HG03342 (cell line): Measurements from ENCODE around the gene DBN1.

Experiments
- ATAC-seq: cut with Tn5 transposase; IDR thresholded peaks from one replicate; pipeline ENCODE4 v1.9.1; 2021; ENCODE audit warnings: mild to moderate bottlenecking, moderate library complexity; ENCODE audit not compliant: unreplicated experiment

The DBN1 gene

GRCh38 chr5:177445917-177446199, 27.6 kb downstream of the DBN1 start:
- ATAC-seq: no peak

DNA sequence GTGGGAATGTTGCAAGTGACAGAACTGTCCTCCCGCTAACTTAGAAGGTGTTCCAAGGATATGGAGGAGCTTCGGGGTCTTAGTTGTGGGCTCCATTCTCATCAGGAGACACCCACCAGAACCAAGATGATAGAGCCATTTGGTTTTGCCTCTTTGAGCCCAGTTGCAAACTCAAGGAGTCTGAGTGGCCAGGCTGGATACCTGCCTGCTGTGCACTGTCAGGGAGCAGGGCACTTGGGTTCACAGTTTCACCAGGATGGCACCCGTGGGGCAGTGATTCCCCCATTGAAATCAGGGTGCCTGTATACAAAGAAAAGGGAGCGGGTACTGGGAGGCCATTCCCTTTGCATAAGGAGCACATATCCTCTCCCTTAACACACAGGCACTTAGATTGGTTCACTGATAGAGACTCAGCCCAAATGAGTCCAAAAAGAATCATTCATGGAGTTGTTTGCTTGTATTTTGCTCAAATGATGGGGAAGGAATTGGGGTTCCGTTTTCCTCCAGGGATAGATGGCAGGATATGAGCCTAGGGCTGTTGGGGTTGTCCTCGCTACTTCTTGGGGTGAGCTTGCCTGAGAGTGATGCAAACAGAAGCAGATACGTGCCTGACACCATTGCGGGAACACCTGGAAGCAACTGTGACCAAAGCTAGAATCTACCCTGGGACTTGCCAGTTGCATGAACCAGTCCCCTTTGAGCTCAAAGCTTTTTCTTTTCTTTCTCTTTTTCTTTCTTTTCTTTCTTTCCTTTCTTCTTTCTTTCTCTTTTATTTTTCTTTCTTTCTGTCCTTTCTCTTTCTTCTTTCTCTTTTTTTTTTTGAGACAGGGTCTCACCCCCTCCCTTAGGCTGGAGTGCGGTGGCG, 28.1 kb downstream of the DBN1 start:
- no peak for ATAC-seq

DNA sequence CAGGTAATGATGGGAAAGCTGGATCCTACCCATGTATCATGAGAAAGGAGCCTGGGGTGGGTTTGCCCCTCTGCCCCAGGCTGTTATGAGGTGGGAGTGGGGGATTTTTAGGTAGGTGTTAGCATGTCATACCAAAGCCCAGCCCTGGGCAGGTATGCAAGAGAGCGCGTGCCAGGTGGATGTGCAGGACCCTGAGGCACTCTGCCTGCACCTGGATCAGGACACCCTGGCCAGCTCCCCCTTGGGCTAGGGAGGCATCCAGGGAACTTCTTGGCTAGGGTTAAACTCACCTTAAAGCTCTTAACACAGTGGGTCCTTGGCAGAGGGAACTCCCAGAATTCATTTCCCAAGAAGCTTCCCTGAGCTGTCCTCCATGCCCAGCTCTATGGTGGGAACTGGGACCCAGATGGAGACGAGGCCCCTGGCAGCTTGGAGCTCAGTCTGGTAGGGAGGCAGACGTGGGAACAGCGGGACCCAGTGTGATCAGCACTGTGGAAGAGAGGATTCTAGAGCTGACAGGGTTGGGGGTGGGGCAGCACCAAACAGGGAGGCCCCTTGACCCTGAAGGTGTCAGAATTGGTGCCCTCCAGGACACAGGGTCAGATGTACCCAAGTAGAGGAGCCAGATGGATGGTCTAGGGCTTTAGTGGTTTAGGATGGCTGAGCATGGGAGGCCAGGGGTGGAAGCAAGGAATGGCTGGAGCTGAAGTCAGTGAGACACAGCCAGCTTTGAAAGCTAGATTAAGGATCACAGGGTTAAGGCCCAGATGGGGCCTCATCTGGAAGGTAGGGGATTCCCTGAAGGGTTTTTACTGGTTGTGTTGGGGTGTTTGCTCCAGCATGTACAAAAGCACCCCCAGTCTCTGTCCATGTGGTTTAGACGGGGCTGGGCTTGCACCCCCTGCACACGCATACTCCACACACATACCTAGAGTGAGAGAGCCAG, 29.1 kb downstream of the DBN1 start:
- ATAC-seq: no peak

GRCh38 chr5:177443144-177443983, 30.1 kb downstream of the DBN1 start:
- ATAC-seq: no peak

- no peak for ATAC-seq
Measured at GRCh38 chr5:177442066-177442826, 31.2 kb downstream of the DBN1 start.

GRCh38 chr5:177440990-177441780, 32.2 kb downstream of the DBN1 start:
- no peak for ATAC-seq

- no peak for ATAC-seq
Measured at GRCh38 chr5:177440211-177440989, 33.0 kb downstream of the DBN1 start.

GRCh38 chr5:177439518-177440053, 33.8 kb downstream of the DBN1 start:
- ATAC-seq: no peak

DNA sequence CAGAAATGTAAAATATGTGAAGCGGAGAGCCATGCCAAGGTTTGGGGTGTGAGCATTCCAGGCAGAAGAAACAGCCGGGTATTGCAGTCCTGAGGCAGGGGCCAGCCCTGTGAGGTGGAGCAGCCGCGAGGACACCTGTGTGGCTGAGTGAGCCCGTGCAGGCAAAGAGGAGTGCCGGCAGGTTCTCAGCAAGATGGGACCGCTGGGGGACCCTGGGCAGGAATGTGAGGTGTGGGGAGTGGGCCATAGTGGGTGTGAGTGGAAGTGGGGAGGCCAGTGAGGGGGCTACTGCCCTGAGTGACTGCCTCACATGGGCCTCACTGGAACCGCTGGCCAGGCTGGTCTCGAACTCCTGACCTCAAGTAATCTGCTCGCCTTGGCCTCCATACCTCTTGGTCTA, 35.0 kb downstream of the DBN1 start:
- no peak for ATAC-seq

- ATAC-seq: no peak
Measured at GRCh38 chr5:177437623-177438022, 35.8 kb downstream of the DBN1 start.

- ATAC-seq: no peak
Measured at GRCh38 chr5:177435847-177436536, 37.4 kb downstream of the DBN1 start.

DNA sequence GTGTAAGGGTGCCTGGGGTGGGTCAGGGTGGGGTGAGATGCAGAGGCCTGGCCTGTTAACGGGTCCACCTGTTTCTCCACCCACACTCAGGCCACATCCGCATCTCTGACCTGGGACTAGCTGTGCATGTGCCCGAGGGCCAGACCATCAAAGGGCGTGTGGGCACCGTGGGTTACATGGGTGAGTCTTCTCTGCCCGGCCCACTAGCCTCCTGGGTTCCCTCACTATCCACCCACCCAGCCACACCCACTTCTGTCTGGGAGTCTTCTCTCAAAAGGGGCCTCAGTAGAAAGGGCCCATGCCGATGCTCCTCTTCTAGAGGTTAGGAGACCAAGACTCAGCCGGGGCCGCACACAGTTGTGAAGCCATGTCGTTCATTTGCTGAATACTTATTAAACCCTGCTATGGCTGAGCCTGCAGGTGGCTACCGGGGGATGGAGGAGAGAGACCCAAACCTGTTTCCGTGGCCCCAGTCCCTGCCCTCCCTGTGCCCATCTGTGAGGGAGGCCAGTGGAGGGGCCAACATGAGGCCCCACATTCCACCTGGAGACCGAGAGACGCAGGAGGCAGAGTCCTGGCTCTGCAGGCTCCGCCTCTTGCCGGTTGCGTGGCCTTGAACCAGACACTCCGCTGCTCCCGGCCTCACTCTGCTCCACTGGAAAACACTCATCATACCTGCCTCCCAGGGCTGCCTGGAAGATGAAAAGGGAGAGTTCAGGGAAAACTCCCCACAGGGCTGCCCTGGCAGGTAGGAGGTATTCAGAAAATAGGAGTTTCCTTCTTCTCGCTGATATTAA, 38.3 kb downstream of the DBN1 start:
- no peak for ATAC-seq

DNA sequence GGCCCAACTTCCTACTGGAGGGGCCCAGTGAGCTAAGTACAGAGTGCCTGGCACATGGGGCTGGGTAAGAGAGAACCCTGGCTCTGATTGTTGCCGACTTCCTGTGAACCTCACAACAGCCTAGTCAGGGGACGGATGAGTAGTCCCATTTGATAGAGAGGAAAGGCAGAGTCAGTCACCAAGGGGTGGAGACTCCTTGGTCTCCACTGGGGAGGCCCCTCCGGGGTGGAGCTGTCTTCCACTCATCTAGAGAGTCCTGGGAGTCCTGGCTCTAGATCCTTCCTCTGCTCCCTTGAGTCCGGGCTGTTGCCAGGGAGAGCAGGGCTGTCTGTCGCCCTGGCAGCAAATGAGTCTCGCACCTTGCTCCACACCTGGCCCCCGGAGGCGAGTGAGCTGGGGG, 39.0 kb downstream of the DBN1 start:
- ATAC-seq: no peak

GRCh38 chr5:177433658-177434217, 39.7 kb downstream of the DBN1 start:
- no peak for ATAC-seq

DNA sequence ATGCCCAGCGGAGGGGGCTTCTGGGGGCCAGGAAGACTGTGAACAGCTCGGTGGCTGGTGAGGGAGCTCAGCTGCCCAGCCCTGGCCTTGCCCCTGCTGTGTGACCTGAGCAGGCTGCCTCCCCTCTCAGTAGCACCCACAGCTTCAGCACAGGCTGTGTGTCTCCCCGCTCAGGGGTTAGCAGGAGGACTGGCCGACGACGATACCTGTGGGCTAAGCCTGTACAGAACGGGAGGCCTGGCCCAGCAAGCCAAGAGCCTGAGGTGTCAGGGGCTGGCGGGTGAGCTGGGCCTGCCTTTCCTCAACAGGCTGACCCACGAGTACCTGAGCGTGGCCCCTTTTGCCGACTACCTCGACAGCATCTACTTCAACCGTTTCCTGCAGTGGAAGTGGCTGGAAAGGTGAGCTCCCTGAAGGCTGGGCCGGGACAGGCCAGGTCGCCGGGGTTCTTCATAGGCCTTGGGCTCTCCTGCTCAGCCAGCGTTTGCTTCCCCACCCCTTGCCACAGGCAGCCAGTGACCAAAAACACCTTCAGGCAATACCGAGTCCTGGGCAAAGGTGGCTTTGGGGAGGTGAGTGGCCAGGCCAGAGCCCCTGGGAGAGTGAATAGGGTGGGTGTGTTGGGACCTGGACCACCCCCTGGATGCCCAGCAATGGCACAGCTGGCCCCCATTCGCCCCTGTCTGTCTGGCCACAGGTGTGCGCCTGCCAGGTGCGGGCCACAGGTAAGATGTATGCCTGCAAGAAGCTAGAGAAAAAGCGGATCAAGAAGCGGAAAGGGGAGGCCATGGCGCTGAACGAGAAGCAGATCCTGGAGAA, 40.4 kb downstream of the DBN1 start:
- no peak for ATAC-seq
